Stimulated activated CD8-positive, alpha-beta memory T cell treated with anti-CD3 and anti-CD28 coated beads, Interleukin-7, amount 100 ng/mL, for 4 hours (primary cell): ENCODE measurements around the gene MYNN.

Source experiments
- DNase-seq, 2 donors: peaks; one replicate each; pipeline ENCODE4 v3.0.0-alpha.2; 2020; ENCODE audit warnings: low read depth in 2 of 2

The MYNN gene

DNA sequence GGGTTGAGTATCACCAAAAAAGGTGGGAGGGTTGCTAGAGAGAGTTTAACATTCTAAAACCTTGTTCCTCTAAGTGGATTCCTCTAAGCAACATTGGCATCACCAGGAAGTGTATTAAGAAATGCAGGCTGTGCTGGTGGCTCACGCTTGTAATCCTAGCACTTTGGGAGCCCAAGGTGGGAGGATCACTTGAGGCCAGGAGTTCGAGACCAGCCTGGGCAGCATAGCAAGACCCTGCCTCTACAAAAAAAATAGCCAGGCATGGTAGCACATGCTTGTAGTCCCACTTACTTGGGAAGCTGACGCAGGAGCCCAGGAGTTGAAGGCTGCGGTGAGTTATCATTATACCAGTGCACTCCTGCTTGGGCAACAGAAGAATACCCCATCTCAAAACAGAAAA, 4.6 kb downstream of the MYNN start:
- DNase-seq: no peak

DNA sequence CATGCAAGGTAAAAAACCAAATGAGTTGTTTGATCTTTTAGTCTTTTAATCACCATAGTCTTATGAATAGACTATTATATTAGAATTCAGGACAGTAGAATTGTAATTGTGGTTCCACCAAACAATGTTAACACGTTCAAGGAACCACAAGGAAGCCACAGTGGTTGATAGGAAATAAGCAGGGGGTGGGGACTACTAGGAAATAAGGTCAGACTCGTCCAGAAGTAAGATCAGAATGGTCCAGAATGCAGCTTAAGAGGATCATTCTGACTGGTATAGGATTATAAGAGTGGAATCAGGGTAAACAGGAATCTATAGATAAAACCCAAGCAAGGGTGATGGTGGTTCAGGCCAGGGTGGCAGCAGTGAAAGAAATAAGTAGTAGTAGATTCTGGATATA, 7.5 kb downstream of the MYNN start:
- no peak for DNase-seq

DNA sequence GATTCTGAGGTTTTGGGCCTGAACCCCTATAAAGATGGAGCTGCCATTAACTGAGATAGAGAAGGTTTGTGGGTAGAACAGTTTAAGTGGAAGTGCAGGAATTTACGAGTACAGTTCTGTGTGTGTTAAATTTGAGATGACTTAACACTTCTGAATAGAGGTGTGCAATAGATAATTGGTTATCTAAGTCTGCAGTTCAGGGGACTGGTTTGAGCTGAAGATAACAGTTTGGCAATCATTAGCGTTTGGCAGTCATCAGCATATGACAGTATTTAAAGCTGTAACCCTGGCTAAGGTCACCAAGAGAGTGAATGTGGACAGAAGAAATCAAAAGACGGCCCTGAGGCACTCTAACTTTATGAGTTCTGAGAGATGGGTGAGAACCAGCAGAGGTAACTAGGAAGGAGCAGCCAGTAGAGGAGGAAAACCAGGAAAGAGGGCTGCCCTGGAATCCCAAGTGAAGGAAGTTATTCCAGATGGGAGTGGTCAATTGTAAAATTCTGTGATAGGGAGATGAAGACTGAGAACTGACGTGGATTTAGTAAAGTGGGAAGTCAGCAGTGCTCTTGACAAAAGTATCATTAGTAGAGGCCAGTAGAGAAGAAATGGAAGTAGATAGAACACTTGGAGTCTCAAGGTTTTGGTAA, 8.1 kb downstream of the MYNN start:
- DNase-seq: no peak

DNA sequence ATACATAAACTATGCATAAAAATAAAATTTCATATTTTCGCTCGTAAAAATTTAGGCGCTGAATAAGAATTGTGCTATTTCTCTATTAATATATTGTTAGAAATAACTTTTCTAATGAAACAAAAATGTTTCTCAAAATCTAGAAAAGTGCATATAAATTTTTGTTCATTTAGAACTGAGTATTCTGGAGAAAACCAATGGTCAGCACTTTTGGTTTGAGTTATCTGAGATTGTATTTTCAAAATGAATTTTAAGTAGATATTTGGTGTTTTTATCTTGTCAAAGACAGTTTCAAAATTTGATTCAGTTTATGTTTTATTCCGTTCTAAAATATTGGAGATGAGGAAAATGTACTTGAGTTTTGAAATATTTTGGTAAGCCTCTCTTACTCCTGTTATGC, 13.9 kb downstream of the MYNN start:
- no peak for DNase-seq

- DNase-seq: no peak
These were observed 14.6 kb downstream of the MYNN start for GRCh38 chr3:169787791-169788190.

DNA sequence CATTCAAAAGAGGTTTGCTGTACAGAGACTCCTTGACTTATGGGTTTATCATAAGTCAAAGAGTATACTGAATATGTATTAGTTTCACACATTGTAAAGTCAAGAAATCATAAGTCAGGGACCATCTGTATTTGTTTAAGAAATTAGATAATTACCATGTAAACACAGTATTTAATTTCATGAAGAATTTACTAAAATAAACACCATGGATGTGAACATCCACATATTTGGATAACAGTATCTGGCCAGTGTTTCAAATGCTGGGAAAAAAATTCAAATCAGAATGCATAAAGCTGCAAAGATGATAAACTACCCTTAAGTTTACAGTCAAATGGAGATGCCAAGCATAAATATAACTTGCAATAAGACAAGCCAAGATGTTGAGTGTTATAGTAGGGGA, 17.0 kb downstream of the MYNN start:
- no peak for DNase-seq

DNA sequence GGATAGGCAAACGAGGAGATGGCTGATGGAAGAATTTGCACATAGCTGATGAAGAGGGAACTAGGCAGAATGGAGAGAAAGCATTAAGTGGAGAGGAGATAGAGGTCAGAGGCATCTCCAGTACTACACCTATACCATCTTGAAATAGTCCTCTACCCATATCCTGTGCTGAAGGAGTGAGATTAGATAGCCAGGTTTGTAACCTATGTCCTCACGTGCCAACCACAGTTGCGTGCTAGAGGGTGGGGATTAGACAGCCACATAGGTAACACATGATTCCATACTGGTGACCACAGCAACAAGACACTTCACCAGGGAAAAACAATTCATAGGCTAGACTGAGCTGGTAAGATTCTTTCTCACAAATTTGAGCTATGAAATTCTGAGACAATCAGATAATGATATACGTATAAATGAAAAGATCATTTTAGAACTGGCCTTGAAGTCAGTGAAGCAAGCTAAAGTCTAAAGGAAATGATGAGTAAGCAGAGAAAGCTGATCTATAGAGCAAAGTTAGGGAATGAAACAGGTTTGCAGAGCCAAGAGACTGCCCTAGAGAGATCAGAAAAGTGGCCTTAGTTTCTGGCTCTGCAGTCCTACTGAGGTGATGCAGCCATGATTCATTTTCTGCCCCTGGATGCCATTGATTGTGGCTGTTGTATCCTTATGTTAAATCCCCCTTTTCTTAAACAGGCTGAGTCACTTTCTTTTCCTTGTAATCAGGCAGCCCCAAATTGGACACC, 17.7 kb downstream of the MYNN start:
- DNase-seq: no peak

GRCh38 chr3:169792359-169792758, 19.2 kb downstream of the MYNN start:
- no peak for DNase-seq

- DNase-seq: no peak
These were observed 31.5 kb downstream of the MYNN start for GRCh38 chr3:169804681-169805080.

- DNase-seq: no peak
These were observed 36.1 kb downstream of the MYNN start for GRCh38 chr3:169809230-169809795.

- DNase-seq: no peak
These were observed 38.6 kb downstream of the MYNN start for GRCh38 chr3:169811631-169812331.

- peak; percentile 52 to 61 for DNase-seq
These were observed 39.4 kb downstream of the MYNN start, which contains the start of the genes LRRC34 and LRRIQ4 for GRCh38 chr3:169812332-169813235. Gene LRRC34 (minus strand): TSS chr3:169812904. CDS start chr3:169812548, 356 bp downstream. Gene LRRIQ4 (plus strand): TSS chr3:169812870. CDS start chr3:169821922, 9,052 bp downstream.

- DNase-seq: no peak
These were observed 40.1 kb downstream of the MYNN start for GRCh38 chr3:169813278-169813677.

GRCh38 chr3:169813757-169814517, 40.7 kb downstream of the MYNN start:
- peak; percentile 70 to 78 for DNase-seq

GRCh38 chr3:169815590-169816150, 42.5 kb downstream of the MYNN start:
- DNase-seq: no peak

DNA sequence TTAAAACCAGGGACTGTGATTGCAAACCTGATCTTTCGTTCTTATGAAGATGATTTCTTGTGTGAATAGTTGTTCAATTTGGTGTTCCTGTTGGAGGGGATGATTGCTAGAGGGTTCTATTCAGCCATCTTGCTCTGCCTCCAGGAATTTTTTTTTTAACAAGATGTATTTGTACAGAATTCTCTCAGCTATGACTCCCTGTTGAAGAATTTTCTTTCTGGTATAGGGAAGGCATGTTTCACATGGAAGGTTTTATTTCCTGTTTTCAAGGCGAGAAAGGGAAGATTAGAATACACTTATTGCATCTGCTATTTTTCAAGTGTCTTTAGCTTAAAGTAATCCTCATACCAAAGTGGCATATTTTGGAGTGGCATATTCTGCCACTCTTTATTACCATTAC, 45.1 kb downstream of the MYNN start:
- no peak for DNase-seq

- DNase-seq: no peak
These were observed 48.9 kb downstream of the MYNN start for GRCh38 chr3:169822091-169822490.

- no peak for DNase-seq
These were observed 49.3 kb downstream of the MYNN start for GRCh38 chr3:169822540-169822939.

DNA sequence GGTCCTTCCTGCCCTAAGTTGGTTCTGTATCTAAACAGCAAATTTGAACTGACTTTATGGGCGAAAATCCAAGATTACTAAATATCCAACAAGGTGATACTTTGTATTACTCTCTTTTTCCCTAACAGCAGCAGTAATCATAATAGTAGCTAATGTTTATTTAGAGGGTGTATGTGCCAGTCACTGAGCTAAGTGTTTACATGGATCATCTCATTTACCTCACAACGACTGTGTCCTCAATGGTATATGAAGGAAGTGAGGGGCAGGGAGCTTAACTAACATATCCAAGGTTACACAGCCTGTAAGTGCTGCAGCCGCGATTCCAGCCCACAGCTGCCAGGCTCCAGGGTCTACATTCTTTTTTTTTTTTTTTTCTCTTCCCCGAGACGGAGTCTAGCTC, 49.8 kb downstream of the MYNN start:
- DNase-seq: no peak

DNA sequence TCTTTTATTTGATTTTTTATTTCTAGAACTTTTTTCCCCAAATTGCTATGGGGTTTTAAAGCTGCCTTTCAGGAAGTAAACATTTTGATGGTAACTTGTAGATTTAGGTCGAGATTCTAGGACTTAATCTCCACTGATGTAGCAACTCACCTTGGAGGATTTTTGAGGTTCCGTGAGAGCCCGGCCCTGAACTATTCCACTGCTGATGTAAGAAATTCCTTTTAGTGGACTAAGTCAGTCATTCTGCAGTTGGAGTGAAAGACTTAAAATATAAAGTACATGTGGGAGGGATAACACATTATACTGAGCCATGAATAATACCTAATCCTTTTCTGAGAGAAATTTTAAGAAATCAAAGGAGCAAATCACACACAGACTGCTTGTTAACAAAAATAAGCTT, 52.1 kb downstream of the MYNN start:
- DNase-seq: no peak
